GM12865 (cell line): ENCODE data around the gene NWD2.

Source experiments
- DNase-seq: peaks from one replicate; pipeline ENCODE4 v3.0.0; 2010; ENCODE audit warnings: low read depth
- H3K4me3 ChIP-seq: 2 replicates; pipeline ENCODE4 v1.5.1; 2011; ENCODE audit warnings: mild to moderate bottlenecking, low read depth, low read length, control low read depth
- CTCF ChIP-seq: IDR thresholded peaks from 2 replicates; pipeline ENCODE4 v1.5.1; 2011; ENCODE audit warnings: low read length, control low read depth, low read depth, inconsistent platforms; ENCODE audit not compliant: insufficient read depth; ENCODE audit errors: missing control alignments

The NWD2 gene

GRCh38 chr4:37322122-37322521 is 77.6 kb downstream of the NWD2 start:
- DNase-seq, result no peak
- no peak overlapping the region for H3K4me3 ChIP-seq
- TF ChIP-seq CTCF, result no peak

- no peak for TF ChIP-seq CTCF
- no peak overlapping the region for H3K4me3 ChIP-seq
- DNase-seq, result no peak
These were observed 80.0 kb downstream of the NWD2 start for GRCh38 chr4:37324546-37324945.

DNA sequence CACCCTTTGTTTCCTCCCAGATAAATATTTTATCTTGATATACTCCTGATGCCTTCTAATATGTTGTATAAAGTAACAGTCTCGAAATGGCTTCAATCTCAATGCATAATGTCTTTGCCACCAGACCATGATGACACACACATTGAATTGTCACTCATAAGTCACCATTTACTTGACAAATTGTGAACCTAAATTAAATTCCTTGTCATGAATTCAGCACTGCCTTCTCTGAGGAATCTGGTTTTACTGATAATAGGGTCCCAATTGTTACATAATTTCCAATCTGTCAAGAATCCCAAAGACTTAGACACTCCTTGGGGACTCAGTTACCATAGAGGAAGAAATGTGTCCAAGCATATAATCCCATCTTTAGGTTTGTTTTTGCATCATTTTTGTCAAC is 82.3 kb downstream of the NWD2 start:
- no peak for DNase-seq
- no peak overlapping the region for H3K4me3 ChIP-seq
- no peak for TF ChIP-seq CTCF

- TF ChIP-seq CTCF, result no peak
- no peak for DNase-seq
- no peak overlapping the region for H3K4me3 ChIP-seq
These were observed 94.4 kb downstream of the NWD2 start for GRCh38 chr4:37338972-37339371.

DNA sequence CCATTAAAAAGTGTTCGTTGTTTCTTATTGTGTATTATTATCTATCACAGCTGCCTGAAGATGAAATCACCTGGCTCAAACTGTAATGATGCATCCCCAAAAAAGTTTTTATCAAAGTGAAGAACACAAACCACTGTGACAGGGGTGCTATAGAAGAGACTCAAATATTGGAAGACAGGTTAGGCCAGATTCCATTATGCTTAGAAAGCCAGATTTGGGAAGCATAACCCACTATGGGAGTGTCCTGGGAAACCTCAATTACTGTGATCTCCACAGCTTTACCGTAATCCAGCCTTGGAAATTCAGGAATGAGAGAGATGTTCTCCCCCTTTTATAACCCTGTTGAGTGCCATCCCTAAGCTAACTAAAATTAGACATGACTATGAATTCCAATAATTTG is 114.2 kb downstream of the NWD2 start:
- TF ChIP-seq CTCF, result no peak
- no peak for DNase-seq
- H3K4me3 ChIP-seq, result no peak overlapping the region

GRCh38 chr4:37359261-37359660 is 114.7 kb downstream of the NWD2 start:
- DNase-seq, result no peak
- H3K4me3 ChIP-seq, result no peak overlapping the region
- TF ChIP-seq CTCF, result no peak

- DNase-seq, result no peak
- no peak overlapping the region for H3K4me3 ChIP-seq
- no peak for TF ChIP-seq CTCF
These were observed 121.3 kb downstream of the NWD2 start for GRCh38 chr4:37365888-37366287.
